Calu3 (cell line): ENCODE data around the gene CLOCK. TPM values are rescaled to one million over a fixed set of nuclear protein-coding genes. Genes with fewer than 3 reads are reported as not detected.

Experiments
- BruUV-seq: library from RNA; stranded (reverse); fragments of 400-500 nt; replicated peaks from 2 replicates; lab custom pipeline; 2021; lab: Mats Ljungman, UMichigan
- CTCF ChIA-PET: fragments of 300-600 bp; sonication (Branson Sonifier 250); formaldehyde crosslinking; loops from one replicate; lab custom pipeline; 2022; ENCODE audit warnings: antibody characterized with exemption; lab: Charles Lee
- DNase-seq: peaks from one replicate; pipeline ENCODE4 v3.0.0; 2022
- H3K27ac Mint-ChIP-seq: one replicate; pipeline ENCODE4 v1.8.0; 2022; ENCODE audit warnings: mixed read lengths; ENCODE audit not compliant: unreplicated experiment
- H3K27me3 Mint-ChIP-seq: one replicate; pipeline ENCODE4 v1.8.0; 2022; ENCODE audit warnings: mixed read lengths; ENCODE audit not compliant: unreplicated experiment
- H3K36me3 Mint-ChIP-seq: one replicate; pipeline ENCODE4 v1.8.0; 2022; ENCODE audit warnings: mild to moderate bottlenecking, moderate library complexity, mixed read lengths; ENCODE audit not compliant: insufficient read depth, unreplicated experiment
- H3K4me1 Mint-ChIP-seq: one replicate; pipeline ENCODE4 v1.8.0; 2022; ENCODE audit warnings: mild to moderate bottlenecking, low read depth, mixed read lengths; ENCODE audit not compliant: unreplicated experiment
- H3K4me3 Mint-ChIP-seq: one replicate; pipeline ENCODE4 v1.8.0; 2022; ENCODE audit warnings: mild to moderate bottlenecking, low read depth, moderate library complexity, mixed read lengths; ENCODE audit not compliant: unreplicated experiment
- H3K9me3 Mint-ChIP-seq: one replicate; pipeline ENCODE4 v1.8.0; 2022; ENCODE audit warnings: low read depth, mixed read lengths; ENCODE audit not compliant: unreplicated experiment
- intact Hi-C: fragments of 100-400 bp; cut with micrococcal nuclease; formaldehyde crosslinking; loops from one replicate; pipeline ENCODE4 v1.10.0; 2022; ENCODE audit not compliant: unreplicated experiment
- total RNA-seq: library from RNA; stranded (reverse); gene quantifications from 2 replicates; pipeline ENCODE4 v1.2.3, GENCODE V29; 2022
- TF ChIP-seq, protein P1 (sequence below): fragments of 200-600 bp; IDR thresholded peaks from one replicate; pipeline ENCODE4 v1.8.0; 2022; ENCODE audit warnings: antibody characterized with exemption; ENCODE audit not compliant: unreplicated experiment

CLOCK gene
- total RNA-seq, 1 experiment from 2014 or later: 16.2 TPM

DNA sequence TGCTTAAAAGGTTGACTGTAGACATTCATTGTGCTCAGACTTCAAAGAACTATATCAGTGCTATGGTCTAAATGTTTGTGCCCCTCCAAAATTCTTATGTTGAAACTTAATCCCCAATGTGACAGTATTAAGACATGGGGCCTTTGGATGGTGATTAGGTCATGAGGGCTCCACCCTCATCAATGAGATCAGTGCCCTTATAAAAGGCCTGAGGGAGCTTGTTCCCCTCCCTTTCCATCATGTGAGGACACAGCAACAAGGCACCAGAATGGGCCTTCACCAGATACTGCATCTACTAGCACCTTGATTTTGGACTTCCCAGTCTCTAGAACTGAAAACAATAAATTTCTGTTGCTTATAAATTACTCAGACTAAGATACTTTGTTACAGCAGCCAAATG, 28.3 kb downstream of the CLOCK start:
- TF ChIP-seq, protein P1, sequence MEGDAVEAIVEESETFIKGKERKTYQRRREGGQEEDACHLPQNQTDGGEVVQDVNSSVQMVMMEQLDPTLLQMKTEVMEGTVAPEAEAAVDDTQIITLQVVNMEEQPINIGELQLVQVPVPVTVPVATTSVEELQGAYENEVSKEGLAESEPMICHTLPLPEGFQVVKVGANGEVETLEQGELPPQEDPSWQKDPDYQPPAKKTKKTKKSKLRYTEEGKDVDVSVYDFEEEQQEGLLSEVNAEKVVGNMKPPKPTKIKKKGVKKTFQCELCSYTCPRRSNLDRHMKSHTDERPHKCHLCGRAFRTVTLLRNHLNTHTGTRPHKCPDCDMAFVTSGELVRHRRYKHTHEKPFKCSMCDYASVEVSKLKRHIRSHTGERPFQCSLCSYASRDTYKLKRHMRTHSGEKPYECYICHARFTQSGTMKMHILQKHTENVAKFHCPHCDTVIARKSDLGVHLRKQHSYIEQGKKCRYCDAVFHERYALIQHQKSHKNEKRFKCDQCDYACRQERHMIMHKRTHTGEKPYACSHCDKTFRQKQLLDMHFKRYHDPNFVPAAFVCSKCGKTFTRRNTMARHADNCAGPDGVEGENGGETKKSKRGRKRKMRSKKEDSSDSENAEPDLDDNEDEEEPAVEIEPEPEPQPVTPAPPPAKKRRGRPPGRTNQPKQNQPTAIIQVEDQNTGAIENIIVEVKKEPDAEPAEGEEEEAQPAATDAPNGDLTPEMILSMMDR: no peak
- Mint-ChIP-seq H3K4me1 (no peaks in the 10 kb centered on the region), H3K36me3 (no peaks in the 10 kb centered on the region), H3K27ac (no peak overlapping the region), H3K27me3 (no peaks in the 10 kb centered on the region), H3K4me3 (no peak overlapping the region), H3K9me3 (no peaks in the 10 kb centered on the region)
- CTCF ChIA-PET: no interaction called here
- intact Hi-C loops: no loop called here
- no peak for DNase-seq
- BruUV-seq: no TSS peak

DNA sequence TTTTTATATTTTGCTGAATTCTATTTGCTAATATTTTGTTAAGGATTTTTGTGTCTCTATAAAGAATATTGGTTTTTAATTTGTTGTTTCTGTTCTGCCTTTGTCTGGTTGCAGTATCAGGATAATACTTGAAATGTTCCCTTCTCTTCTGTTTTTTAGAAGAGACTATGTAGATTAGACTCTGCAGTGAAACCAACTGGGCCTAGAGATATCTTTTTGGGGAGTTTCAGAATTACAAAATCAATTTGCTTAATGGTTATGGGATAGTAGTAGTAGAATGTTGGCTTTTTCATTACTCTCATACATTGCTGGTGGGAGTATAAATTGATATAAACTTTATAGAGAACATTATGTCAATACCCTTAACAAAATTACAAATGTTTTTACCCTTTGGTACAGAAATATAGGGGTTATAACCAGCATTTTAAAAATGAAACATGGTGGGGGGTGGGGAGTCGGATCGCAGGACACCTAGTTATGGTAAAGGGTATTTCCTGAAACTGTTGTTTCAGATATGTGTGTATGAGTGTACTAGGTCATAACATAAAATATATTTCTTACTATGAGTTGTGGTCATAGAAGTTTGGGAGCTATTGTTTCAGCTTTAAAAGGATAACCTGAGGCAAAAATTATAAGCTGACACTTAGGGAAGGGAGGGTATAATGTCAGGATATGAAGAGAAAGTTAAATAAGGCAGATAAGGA, 29.0 kb downstream of the CLOCK start:
- intact Hi-C loops: no loop called here
- H3K36me3 Mint-ChIP-seq: no peaks in the 10 kb centered on the region
- TF ChIP-seq, protein P1: no peak
- CTCF ChIA-PET: no interaction called here
- DNase-seq: no peak
- no peaks in the 10 kb centered on the region for H3K27me3 Mint-ChIP-seq
- H3K27ac Mint-ChIP-seq: no peak overlapping the region
- BruUV-seq: no TSS peak
- no peak overlapping the region for H3K4me3 Mint-ChIP-seq
- no peaks in the 10 kb centered on the region for H3K9me3 Mint-ChIP-seq
- H3K4me1 Mint-ChIP-seq: no peaks in the 10 kb centered on the region

GRCh38 chr4:55512922-55513571, 33.7 kb downstream of the CLOCK start:
- no TSS peak for BruUV-seq
- Mint-ChIP-seq H3K27ac (no peak overlapping the region), H3K4me1 (no peaks in the 10 kb centered on the region), H3K27me3 (no peaks in the 10 kb centered on the region), H3K36me3 (no peaks in the 10 kb centered on the region), H3K9me3 (no peaks in the 10 kb centered on the region), H3K4me3 (no peak overlapping the region)
- CTCF ChIA-PET: no interaction called here
- TF ChIP-seq, protein P1: no peak
- intact Hi-C loops: no loop called here
- no peak for DNase-seq

- H3K4me3 Mint-ChIP-seq: no peak overlapping the region
- intact Hi-C loops: no loop called here
- no peak overlapping the region for H3K27ac Mint-ChIP-seq
- H3K9me3 Mint-ChIP-seq: no peaks in the 10 kb centered on the region
- H3K36me3 Mint-ChIP-seq: no peaks in the 10 kb centered on the region
- CTCF ChIA-PET: no interaction called here
- no peaks in the 10 kb centered on the region for H3K27me3 Mint-ChIP-seq
- H3K4me1 Mint-ChIP-seq: no peaks in the 10 kb centered on the region
- BruUV-seq: no TSS peak
- TF ChIP-seq, protein P1: no peak
- DNase-seq: no peak
Observed at GRCh38 chr4:55512077-55512476, 34.6 kb downstream of the CLOCK start.
